ENCODE measurements around the gene SYS1. TPM values are rescaled to one million over a fixed set of nuclear protein-coding genes. Genes with fewer than 3 reads are reported as not detected.

The SYS1 gene
- polyA plus RNA-seq, 1 donor from 2014 or later: 16.1 TPM

Other genes with a start within 250 kb of the SYS1 start
- gene WFDC5, start 248.0 kb upstream of the SYS1 start, polyA plus RNA-seq: not detected in 2 replicates
- gene WFDC12, start 238.7 kb upstream of the SYS1 start, polyA plus RNA-seq: not detected in 2 replicates
- gene PI3, start 188.3 kb upstream of the SYS1 start, polyA plus RNA-seq: 1.4 TPM in 1 of 2 replicates, not detected in the other
- gene SEMG1, start 156.1 kb upstream of the SYS1 start, polyA plus RNA-seq: not detected in 2 replicates
- gene SEMG2, start 141.8 kb upstream of the SYS1 start, polyA plus RNA-seq: not detected in 2 replicates
- not detected in 2 replicates for gene SLPI, start 108.6 kb upstream of the SYS1 start, polyA plus RNA-seq
- not detected in 2 replicates for gene RBPJL, start 56.3 kb upstream of the SYS1 start, polyA plus RNA-seq
- not detected in 2 replicates for gene MATN4, start 54.9 kb upstream of the SYS1 start, polyA plus RNA-seq
- gene SDC4, start 14.7 kb upstream of the SYS1 start, polyA plus RNA-seq: 0.24 TPM in 1 of 2 replicates, not detected in the other
- not detected in 2 replicates for gene TP53TG5, start 15.2 kb downstream of the SYS1 start, polyA plus RNA-seq
- 9.1 and 18.4 TPM in 2 replicates for gene DBNDD2, start 45.1 kb downstream of the SYS1 start, polyA plus RNA-seq
- 24.3 and 29.1 TPM in 2 replicates for gene PIGT, start 53.0 kb downstream of the SYS1 start, polyA plus RNA-seq
- gene WFDC2, start 106.6 kb downstream of the SYS1 start, polyA plus RNA-seq: not detected in 2 replicates
- gene SPINT3, start 152.5 kb downstream of the SYS1 start, polyA plus RNA-seq: not detected in 2 replicates
- not detected in 2 replicates for gene WFDC6, start 176.3 kb downstream of the SYS1 start, polyA plus RNA-seq
- gene EPPIN, start 184.2 kb downstream of the SYS1 start, polyA plus RNA-seq: not detected in 2 replicates
- gene WFDC8, start 216.1 kb downstream of the SYS1 start, polyA plus RNA-seq: not detected in 2 replicates

All from neural cell (in vitro differentiated cells).